GM19035 (cell line): Measurements from ENCODE around the gene ADAMTS12.

Experiments
- ATAC-seq: cut with Tn5 transposase; IDR thresholded peaks from one replicate; pipeline ENCODE4 v1.9.1; 2021; ENCODE audit not compliant: unreplicated experiment

The ADAMTS12 gene

GRCh38 chr5:33662722-33663427 lies 228.9 kb downstream of the ADAMTS12 start:
- no peak for ATAC-seq

GRCh38 chr5:33659526-33660169 lies 232.1 kb downstream of the ADAMTS12 start:
- ATAC-seq = no peak

- ATAC-seq = no peak
These were observed 233.9 kb downstream of the ADAMTS12 start for GRCh38 chr5:33657804-33658440.

GRCh38 chr5:33657176-33657575 lies 234.6 kb downstream of the ADAMTS12 start:
- ATAC-seq = no peak

GRCh38 chr5:33650911-33651310 lies 240.9 kb downstream of the ADAMTS12 start:
- no peak for ATAC-seq

- no peak for ATAC-seq
These were observed 242.0 kb downstream of the ADAMTS12 start for GRCh38 chr5:33649549-33650482.

GRCh38 chr5:33641744-33642505 lies 249.9 kb downstream of the ADAMTS12 start:
- ATAC-seq = no peak

- ATAC-seq = no peak
These were observed 252.3 kb downstream of the ADAMTS12 start for GRCh38 chr5:33639474-33639873.

- no peak for ATAC-seq
These were observed 254.8 kb downstream of the ADAMTS12 start for GRCh38 chr5:33637011-33637410.

- ATAC-seq = no peak
These were observed 256.2 kb downstream of the ADAMTS12 start for GRCh38 chr5:33635582-33635981.

GRCh38 chr5:33633699-33634098 lies 258.1 kb downstream of the ADAMTS12 start:
- ATAC-seq = no peak

GRCh38 chr5:33631786-33632185 lies 260.0 kb downstream of the ADAMTS12 start:
- ATAC-seq = no peak

GRCh38 chr5:33631139-33631538 lies 260.7 kb downstream of the ADAMTS12 start:
- no peak for ATAC-seq

GRCh38 chr5:33629999-33630398 lies 261.8 kb downstream of the ADAMTS12 start:
- ATAC-seq = no peak

- no peak for ATAC-seq
These were observed 263.0 kb downstream of the ADAMTS12 start for GRCh38 chr5:33628796-33629195.

GRCh38 chr5:33621514-33621913 lies 270.3 kb downstream of the ADAMTS12 start:
- no peak for ATAC-seq

GRCh38 chr5:33614039-33614438 lies 277.8 kb downstream of the ADAMTS12 start:
- ATAC-seq = no peak

- no peak for ATAC-seq
These were observed 279.4 kb downstream of the ADAMTS12 start for GRCh38 chr5:33612386-33612785.

- ATAC-seq = no peak
These were observed 279.9 kb downstream of the ADAMTS12 start for GRCh38 chr5:33611877-33612276.

- ATAC-seq = no peak
These were observed 283.3 kb downstream of the ADAMTS12 start for GRCh38 chr5:33608344-33609041.
